ENCODE measurements around the gene FUT2.
"Not testable (repeated sequence)": the region's sequence is repeated elsewhere in the genome, so short reads cannot be mapped to it uniquely, and the experiment has no call there.

Gene FUT2

GRCh38 chr19:48702701-48703100 is 6.9 kb downstream of the FUT2 start:
- DNase-seq (ENCODE audit: low read depth) = no peak

- no peak for DNase-seq (ENCODE audit: low read depth)
Measured at GRCh38 chr19:48703316-48703715, 7.5 kb downstream of the FUT2 start.

DNA sequence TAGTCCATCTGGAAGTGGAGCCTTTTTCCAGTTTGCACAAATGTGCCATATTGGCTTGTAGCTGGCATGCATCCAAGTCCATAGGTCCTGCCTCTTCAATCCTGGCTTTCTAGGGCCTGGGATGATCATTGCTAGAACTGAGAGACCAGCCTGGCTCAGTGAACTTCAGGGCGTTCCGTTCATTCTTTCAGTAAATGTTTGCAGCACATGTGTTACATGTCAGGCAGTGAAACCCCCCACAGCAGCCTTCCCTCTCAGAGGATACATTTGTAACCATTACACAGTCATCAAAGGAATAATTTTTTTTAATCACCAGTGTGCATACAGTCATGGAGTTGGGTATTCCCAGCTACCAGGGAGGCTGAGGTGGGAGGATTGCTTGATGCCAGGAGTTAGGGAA is 9.7 kb downstream of the FUT2 start:
- DNase-seq (ENCODE audit: low read depth) = no peak

DNA sequence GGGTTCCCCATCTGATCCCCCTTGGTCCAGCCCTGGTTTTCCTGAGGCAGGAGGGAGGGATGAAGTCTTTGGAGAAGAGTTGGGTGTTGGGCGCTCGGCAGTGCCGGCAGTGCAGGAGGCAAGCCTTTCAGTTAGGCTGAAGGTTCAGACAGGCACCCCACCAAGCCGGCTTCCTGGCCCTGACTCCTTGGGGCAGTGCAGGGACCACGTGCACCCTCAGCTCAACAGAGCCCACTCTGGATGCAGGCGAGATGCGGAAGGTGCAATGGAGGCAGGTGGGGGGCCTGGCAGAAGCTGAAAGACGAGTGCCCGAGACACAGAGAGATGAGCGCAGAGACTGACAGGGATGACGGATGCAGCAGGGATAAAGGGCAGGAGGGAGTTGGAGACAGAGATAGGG is 12.7 kb downstream of the FUT2 start:
- no peak for DNase-seq (ENCODE audit: low read depth)

- no peak for DNase-seq (ENCODE audit: low read depth)
Measured at GRCh38 chr19:48711106-48711662, 15.4 kb downstream of the FUT2 start.

DNA sequence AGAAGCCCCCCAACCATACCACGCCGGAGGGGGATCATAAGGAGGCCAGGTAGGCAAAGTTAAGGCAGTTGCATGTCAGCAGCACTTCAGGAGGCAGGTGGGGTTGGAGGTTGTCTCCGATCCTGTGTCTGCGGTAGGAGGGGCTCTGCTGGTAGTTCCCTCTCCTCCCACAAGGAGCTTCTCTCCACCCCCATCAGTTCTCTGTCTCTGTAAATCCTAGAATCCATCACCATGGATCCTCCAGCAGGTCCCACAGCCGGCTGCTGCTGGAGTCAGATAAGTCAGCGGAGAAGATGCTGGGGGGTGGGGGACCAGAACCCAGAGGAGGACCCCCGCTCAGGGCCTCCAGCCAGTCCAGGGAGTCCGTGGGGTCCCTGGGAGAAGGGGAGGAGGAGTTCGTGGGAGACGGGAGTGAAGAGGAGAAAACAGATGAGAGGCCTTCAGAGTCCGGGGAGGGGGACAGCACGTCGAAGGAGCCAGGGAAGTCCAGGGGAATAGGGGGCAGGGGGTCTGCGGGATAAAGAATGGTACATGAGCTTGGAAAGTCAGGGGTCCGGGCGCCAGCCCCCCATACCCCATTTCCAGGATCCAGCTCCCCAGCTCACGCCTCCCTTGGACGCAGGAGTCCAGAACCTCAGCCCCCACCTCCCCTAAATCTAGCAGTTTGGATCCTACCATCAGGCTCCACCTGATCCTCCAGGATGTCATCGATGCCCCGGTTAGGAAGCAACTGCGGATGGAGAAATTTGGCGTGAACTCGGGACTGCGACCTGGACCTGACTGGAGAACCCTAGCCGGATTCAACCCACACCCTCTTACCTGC is 17.5 kb downstream of the FUT2 start:
- peak; percentile 51 for DNase-seq (ENCODE audit: low read depth)

DNA sequence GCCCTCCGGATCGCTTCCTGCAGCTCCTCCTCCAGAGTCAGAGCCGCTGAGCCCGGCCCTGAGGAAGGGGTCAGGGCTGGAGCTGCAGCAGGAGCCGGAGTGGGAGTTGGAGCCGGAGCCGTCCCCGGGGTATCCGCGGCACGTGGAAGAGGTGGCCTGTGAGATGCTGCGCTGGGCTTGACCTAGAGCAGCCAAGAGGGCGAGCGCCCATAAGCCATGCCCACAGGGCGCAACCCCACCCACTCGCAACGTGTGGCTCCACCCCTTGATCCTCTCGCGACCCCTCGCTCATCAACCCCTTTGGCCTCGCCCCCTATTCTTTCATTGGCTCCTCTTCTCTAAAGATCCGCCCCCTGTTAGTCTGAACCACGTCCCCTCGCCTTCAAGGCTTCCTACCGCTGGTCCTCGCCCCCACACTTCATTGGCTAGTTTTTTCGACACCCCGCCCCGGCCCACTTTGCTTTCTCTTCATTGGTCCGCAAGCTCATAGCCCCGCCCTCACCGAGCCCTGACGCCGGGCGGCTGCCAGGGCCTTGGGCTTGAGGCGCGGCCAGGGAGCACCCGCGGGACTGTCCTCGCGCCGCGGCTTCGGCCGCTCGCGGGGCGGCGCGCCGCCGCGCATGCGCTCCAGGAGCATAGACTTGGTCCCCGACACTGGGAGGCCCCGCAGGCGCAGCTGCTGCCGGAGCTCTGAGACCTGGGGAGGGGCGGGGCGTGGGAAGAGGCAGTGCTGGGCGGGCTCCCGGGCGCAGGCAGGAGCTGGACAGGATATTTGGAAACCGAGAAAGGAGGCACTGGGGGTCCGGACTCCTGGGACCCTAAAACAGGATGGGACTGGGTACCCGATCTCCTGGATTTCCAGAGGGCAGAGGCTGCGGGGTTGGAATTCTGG is 18.3 kb downstream of the FUT2 start:
- DNase-seq (ENCODE audit: low read depth) = peak; percentile 100

DNA sequence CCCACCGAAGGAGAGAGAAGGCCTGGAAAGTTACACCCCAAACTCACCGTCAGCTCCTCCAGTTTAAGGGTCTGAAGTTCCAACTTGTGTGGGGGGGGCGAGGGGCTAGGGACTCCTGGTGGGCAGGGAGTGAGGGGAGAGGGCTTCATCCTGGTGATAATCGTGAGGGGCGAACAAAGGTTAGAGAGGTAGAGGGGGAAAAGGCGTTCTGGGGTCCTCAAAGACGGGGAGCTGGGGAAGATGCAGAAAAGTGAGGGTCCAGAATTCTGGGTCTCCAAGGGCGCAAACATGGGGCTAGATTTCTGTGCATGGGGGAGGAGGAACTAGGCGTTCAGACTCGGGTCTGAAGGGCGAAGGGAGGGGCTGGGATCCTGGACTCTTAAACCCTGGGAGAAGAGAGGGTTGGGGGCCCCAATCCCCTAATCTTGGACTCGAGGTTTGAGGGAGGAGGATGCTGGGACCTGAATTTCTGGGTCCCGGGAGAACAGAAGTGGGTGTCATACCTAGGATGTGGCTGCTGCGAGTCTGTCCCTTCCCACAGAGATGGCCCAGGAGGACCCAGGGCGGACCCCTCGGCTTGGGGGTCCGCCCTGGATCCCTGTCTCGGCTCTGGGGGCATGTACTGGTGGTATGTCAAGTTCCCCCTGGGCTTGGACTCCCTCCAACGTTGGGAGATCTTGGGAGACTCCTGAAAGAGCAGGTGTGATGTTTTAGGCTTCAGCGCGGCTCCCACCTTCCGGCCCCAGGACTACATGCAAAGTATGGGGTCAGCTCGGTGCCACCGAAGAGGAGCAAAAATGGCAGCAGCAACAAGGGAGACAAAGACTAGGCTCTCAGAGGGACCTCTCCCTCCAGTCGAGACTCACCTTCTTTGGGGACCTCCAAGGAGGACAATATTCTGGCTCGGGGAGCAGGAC is 19.2 kb downstream of the FUT2 start:
- no peak for DNase-seq (ENCODE audit: low read depth)

DNA sequence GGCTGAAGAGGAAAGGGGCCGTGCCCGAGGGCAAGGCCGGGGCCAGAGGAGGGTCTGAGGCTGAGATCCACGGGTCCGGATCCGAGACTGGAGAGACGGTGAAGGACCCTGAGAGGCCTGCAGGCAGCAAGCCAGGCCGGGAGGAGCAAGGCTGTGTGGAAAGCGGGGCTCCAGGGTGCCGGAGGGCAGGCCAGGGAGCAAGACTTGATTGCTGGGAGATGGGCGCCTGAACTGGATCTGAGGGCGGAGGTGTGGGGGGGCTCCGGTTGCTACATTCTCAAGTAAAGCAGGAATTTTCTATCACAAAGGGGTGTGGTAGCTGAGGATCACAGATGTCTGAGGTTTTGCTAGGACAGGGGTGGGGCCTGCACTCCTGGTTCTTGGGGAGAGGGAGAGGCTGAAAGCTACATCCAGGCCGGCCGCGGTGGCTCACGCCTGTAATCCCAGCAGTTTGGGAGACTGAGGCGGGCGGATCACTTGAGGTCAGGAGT is 20.0 kb downstream of the FUT2 start:
- DNase-seq (ENCODE audit: low read depth) = no peak

- no peak for DNase-seq (ENCODE audit: low read depth)
Measured at GRCh38 chr19:48716562-48717291, 21.0 kb downstream of the FUT2 start.

DNA sequence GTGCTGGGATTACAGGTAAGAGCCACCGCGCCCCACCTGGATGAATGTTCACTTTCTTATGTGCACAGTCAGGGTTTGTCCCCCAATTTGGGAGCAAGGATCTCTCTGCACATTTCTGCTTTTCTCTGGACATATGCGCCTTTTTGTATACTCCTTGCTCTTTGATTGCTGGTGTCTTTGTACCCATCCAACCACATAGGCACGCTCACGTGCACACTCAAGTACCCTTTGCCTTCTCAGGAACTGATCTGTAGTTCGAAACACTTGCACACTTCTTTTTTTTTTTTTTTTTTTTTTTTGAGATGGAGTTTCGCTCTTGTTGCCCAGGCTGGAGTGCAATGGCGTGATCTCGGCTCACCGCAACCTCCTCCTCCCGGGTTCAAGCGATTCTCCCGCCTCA is 22.3 kb downstream of the FUT2 start:
- not testable (repeated sequence) for DNase-seq (ENCODE audit: low read depth)

- DNase-seq (ENCODE audit: low read depth) = no peak
Measured at GRCh38 chr19:48718711-48719231, 23.0 kb downstream of the FUT2 start.

DNA sequence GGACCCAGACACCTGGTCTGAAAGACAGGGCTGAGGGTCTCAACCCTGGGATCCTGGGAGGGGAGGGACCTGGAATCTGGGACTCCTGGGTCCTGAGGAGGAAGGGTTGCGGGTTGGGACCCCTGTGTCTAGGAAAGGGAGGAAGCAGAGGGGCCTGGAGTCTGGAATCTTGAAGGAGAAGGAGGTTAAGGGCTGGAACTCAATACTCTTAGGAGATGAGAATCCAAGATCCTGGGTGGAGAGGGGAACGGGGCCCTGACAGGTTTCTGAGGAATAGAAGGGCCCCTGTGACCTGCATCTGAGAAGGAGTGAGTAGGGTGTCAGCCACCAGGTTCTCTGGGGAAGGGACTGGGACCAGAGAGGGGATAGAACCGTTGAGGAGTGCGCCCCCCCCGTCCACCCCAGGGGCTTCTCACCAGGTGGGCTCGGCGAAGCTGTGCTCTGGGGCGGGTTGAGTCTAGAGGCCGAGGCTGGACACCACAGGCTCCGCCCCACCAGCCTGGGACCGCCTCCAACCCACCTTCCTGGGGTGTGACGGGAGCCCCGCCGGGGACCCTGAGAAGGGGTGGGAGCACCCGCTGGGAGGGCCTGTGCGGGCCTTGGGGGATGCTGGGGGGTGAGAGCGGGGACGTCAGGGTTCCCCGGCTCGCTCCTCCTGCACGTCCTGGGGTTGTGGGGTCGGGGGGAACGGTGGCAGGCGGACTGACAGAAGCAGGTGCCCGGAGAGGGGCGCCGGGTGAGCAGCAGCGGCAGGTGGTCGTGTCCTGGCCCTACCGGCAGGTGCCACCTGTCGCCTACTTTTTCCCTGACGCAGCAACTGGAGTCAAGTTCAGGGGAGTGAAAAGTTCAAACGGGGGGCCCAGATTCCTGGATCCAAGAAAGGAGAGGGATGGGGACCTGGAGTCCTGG is 23.7 kb downstream of the FUT2 start, which contains the start of gene MAMSTR:
MAMSTR (minus strand) TSS at position 463 of the 909 bp plus-strand sequence. CDS start 694 bp downstream, outside the sequence.
- no peak for DNase-seq (ENCODE audit: low read depth)

- DNase-seq (ENCODE audit: low read depth) = no peak
Measured at GRCh38 chr19:48720251-48720612, 24.5 kb downstream of the FUT2 start.

DNA sequence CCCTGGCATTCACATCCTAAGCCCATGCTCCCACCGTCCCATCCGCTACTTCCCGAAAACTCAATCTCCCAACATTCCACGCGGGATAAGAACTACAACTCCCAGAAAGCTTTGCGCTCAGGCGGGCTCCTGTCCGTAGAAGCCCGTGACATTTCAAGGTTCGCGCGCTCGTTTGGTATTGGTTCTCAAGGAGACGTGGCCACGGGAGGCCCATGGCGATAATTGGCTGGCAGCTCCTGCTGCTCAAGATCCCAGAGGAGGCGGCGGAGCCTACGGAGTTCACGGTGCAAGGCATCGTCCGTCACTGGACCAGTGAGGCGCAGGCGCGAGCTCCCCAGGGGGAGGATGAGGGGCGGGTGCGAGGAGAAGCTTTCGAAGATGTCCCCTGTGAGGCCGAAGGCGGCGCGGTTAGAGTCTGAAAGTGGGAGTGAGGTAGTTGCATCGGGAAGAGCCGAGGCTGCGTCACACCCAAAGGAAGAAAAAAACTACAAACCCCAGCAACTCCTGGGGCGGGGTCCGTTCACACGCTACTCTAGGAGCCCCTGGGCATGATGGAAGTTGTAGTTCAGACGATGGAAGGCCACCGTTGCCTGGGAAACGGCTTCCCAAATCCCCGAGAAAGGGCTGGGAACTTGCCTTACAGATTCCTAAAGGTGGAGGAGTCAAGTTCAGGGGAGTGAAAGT is 25.0 kb downstream of the FUT2 start:
- peak; percentile 100 for DNase-seq (ENCODE audit: low read depth)

- no peak for DNase-seq (ENCODE audit: low read depth)
Measured at GRCh38 chr19:48722196-48722708, 26.5 kb downstream of the FUT2 start.

DNA sequence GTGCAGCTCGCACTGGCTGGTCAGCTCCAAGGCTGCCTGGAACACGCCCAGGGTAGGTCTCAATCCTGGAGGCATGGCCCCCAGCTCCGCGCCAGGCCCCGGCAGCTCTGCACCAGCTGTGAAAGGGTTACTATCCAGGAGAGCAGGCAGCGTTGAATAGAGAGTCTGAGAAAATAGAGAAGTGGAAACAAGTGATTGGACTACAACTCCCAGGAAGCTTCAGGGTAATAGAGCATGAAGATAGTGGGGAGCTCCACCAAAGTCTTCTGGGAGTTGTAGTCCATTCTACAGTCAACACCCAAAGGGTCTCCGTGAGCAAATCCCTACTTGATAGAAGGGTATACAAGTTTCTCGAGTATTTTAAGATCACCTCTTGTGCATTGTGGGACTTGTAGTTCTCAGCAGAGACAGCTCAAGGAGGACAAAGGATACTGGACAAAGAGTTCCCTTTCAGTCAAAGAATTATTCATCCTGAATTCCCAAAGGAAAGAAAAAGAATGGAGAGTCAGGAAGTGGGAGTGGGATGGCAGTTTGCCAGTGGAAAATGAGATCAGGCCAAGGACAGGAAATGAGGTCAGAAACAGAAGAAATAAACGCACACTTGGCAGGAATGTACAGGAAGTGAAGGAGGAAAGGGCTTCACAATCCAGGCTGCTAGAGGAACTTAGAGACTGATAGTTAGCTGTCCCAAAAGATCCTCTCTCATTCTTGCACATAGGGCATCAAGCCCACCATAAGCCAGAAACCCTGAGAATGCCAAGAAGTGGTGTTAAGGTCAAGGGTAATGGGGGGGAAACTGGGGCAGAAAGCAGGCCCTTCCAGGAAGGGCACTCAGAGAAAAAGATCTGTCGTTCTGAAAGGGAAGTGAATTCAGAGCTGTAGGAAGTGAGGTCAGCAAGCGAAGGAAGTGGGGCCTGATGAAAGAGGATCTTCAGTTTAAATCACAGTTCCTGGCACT is 29.3 kb downstream of the FUT2 start:
- peak; percentile 83 for DNase-seq (ENCODE audit: low read depth)

Data from iris pigment epithelial cell (primary cell).